NT2/D1 (cell line): Measurements from ENCODE around the gene DCT.

Source experiments
- SUZ12 ChIP-seq: IDR thresholded peaks from 2 replicates; pipeline ENCODE4 v1.6.1; 2011; ENCODE audit not compliant: insufficient read length, insufficient read depth; ENCODE audit errors: extremely low read depth
- YY1 ChIP-seq: IDR thresholded peaks from 2 replicates; pipeline ENCODE4 v1.6.1; 2011; ENCODE audit not compliant: insufficient read length, insufficient read depth
- ZNF274 ChIP-seq: IDR thresholded peaks from 2 replicates; pipeline ENCODE4 v1.6.1; 2011; ENCODE audit warnings: mild to moderate bottlenecking, low read depth, low read length

- TF ChIP-seq ZNF274 (no peak), YY1 (no peak), SUZ12 (no peak)
Measured at GRCh38 chr13:94413598-94413944, 65.9 kb downstream of the DCT start.
